Hypothalamus (tissue), 51 donors: ENCODE results near the gene MAML3.
A peak's percentile ranks its signal among the peaks of the same experiment; 100 is the strongest.

Experiments used
- DNase-seq, 51 donors: peaks; one replicate each; lab custom pipeline; 2025; lab: John Stamatoyannopoulos, UW

MAML3 gene

GRCh38 chr4:140082391-140082755 lies 71.6 kb downstream of the MAML3 start:
- DNase-seq: no peak

- DNase-seq: no peak
Observed at GRCh38 chr4:140081641-140082390, 72.2 kb downstream of the MAML3 start.

- DNase-seq: no peak
Observed at GRCh38 chr4:140080883-140081282, 73.1 kb downstream of the MAML3 start.

- no peak for DNase-seq
Observed at GRCh38 chr4:140078366-140078765, 75.6 kb downstream of the MAML3 start.

- no peak for DNase-seq
Observed at GRCh38 chr4:140076307-140076706, 77.7 kb downstream of the MAML3 start.

GRCh38 chr4:140071806-140072205 lies 82.2 kb downstream of the MAML3 start:
- no peak for DNase-seq

GRCh38 chr4:140070973-140071372 lies 83.0 kb downstream of the MAML3 start:
- DNase-seq: no peak

- DNase-seq: no peak
Observed at GRCh38 chr4:140070366-140070765, 83.6 kb downstream of the MAML3 start.

- DNase-seq: no peak
Observed at GRCh38 chr4:140069066-140069465, 84.9 kb downstream of the MAML3 start.

GRCh38 chr4:140068271-140068670 lies 85.7 kb downstream of the MAML3 start:
- DNase-seq: no peak

- no peak for DNase-seq
Observed at GRCh38 chr4:140066031-140066930, 87.7 kb downstream of the MAML3 start.

- DNase-seq: no peak
Observed at GRCh38 chr4:140065393-140065792, 88.6 kb downstream of the MAML3 start.

GRCh38 chr4:140061659-140062289 lies 92.2 kb downstream of the MAML3 start:
- no peak for DNase-seq

- DNase-seq: no peak
Observed at GRCh38 chr4:140061194-140061593, 92.8 kb downstream of the MAML3 start.

GRCh38 chr4:140059159-140059558 lies 94.8 kb downstream of the MAML3 start:
- no peak for DNase-seq

- no peak for DNase-seq
Observed at GRCh38 chr4:140057701-140058100, 96.3 kb downstream of the MAML3 start.

GRCh38 chr4:140056015-140056414 lies 98.0 kb downstream of the MAML3 start:
- DNase-seq: no peak

GRCh38 chr4:140054861-140055260 lies 99.1 kb downstream of the MAML3 start:
- DNase-seq: no peak

GRCh38 chr4:140053185-140053584 lies 100.8 kb downstream of the MAML3 start:
- no peak for DNase-seq

GRCh38 chr4:140052050-140052449 lies 101.9 kb downstream of the MAML3 start:
- DNase-seq: peak in 15 of 51 donors; percentile 2 to 52 (median 21)

- DNase-seq: peak in 5 of 51 donors; percentile 6 to 49 (median 14)
Observed at GRCh38 chr4:140049849-140050637, 103.9 kb downstream of the MAML3 start.
